Sciatic nerve (tissue), 2 donors: Measurements from ENCODE around the gene IFT57. TPM values are rescaled to one million over a fixed set of nuclear protein-coding genes. Genes with fewer than 3 reads are reported as not detected.
"Not testable (repeated sequence)": the region's sequence is repeated elsewhere in the genome, so short reads cannot be mapped to it uniquely, and the experiment has no call there.

Source experiments
- ATAC-seq: fragments of 200-7000 bp; cut with Tn5 transposase; one replicate; pipeline ENCODE4 v1.9.1; 2020; ENCODE audit warnings: mild to moderate bottlenecking, moderate library complexity
- DNase-seq: peaks from one replicate; pipeline ENCODE4 v3.0.0-alpha.2; 2020; ENCODE audit warnings: low spot score
- intact Hi-C: fragments of 100-400 bp; cut with DNase I; formaldehyde crosslinking; loops from one replicate; pipeline ENCODE4 v1.14.2; 2022
- total RNA-seq: library from RNA; stranded (reverse); fragmentation: NEBNext Ultra II Directional; extraction: Animal tissue kit (Norgen Biotek cat#: 25700); gene quantifications from one replicate; pipeline ENCODE4 v1.2.1, GENCODE V29; 2021
- donor health status: DM: no; HTN: no; CAD: no.
- donor health status: DM: no; HTN: no; CAD: no.

The IFT57 gene, protein sequence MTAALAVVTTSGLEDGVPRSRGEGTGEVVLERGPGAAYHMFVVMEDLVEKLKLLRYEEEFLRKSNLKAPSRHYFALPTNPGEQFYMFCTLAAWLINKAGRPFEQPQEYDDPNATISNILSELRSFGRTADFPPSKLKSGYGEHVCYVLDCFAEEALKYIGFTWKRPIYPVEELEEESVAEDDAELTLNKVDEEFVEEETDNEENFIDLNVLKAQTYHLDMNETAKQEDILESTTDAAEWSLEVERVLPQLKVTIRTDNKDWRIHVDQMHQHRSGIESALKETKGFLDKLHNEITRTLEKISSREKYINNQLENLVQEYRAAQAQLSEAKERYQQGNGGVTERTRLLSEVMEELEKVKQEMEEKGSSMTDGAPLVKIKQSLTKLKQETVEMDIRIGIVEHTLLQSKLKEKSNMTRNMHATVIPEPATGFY
- 43.4 TPM for total RNA-seq

DNA sequence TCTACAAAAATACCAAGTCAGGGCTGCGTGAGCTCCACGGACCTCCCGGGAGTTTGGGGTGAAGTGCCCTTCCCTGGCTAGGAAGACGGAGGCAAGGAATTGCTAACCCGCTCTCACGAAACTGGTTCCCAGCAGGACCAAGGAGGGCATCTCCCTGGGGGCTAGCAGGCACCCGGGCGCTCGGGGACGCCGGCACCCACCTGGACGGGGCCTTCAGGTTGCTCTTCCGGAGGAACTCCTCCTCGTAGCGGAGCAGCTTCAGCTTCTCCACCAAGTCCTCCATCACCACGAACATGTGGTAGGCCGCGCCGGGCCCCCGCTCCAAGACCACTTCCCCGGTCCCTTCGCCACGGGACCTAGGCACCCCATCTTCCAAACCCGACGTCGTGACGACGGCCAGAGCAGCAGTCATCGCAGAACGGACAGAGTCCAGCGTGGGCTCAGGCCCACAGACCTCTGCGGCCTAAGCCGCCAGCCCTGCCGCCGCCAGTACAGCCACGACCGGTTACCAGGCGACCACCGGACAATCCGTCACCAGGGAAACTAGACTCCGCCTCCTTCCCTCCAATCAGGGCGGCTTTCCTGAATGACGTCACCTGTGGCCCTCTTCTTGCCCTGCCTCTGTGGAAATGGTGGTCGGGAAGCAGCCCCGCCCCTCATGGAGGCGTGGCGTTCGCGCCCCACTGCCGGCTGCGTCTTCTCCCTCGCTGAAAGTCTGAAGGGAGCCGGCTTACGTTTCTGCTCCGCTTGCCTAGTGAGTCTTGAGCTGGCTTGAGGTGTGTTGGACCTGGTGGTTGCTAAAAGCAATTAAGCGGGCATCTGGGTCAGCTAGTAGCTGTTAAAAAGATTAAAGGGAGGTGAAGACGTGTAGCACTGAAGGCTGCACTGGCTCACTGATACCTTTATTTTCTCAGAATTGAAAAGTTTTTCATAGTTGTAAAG, at the start of gene IFT57:
IFT57 (minus strand) TSS at position 514 of the 942 bp plus-strand sequence; CDS start at position 412, 102 bp downstream.
- DNase-seq = peak; percentile 98
- peak; percentile 100 for ATAC-seq
- intact Hi-C loops = no loop called here

DNA sequence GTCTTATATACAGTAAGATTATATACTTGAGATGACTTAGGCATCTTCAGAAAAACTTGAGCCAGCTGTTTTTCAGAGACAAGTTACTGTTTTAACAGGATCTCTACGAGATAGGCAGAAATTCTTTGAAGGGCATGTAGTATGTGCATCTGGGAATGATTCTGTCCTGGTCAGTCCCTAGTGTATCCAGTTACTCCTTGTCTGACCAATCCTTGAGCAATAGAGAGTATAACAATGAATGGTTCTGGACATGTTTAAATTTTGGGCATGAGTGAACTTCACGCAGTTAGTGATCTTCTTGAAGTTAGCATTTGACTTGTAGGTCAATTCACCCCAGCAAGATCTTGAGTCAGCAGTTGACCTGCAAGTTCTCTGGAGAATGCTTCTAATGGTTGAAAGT, 49.4 kb upstream of the IFT57 start:
- DNase-seq (no peak), ATAC-seq (no peak)
- intact Hi-C loops = no loop called here

DNA sequence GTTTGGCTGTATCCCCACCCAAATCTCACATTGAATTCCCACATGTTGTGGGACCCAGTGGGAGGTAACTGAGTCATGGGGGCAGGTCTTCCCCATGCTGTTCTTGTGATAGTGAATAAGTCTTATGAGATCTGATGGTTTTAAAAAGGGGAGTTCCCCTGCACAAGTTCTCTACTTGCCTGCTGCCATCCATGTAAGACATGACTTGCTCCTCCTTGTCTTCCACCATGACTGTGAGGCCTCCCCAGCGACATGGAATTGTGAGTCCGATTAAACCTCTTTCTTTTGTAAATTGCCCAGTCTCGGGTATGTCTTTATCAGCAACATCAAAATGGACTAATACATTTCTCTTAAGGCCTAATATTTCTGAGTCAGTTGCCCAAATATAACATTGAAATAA, 46.0 kb upstream of the IFT57 start:
- intact Hi-C loops, ATAC-seq, DNase-seq: not testable (repeated sequence)

DNA sequence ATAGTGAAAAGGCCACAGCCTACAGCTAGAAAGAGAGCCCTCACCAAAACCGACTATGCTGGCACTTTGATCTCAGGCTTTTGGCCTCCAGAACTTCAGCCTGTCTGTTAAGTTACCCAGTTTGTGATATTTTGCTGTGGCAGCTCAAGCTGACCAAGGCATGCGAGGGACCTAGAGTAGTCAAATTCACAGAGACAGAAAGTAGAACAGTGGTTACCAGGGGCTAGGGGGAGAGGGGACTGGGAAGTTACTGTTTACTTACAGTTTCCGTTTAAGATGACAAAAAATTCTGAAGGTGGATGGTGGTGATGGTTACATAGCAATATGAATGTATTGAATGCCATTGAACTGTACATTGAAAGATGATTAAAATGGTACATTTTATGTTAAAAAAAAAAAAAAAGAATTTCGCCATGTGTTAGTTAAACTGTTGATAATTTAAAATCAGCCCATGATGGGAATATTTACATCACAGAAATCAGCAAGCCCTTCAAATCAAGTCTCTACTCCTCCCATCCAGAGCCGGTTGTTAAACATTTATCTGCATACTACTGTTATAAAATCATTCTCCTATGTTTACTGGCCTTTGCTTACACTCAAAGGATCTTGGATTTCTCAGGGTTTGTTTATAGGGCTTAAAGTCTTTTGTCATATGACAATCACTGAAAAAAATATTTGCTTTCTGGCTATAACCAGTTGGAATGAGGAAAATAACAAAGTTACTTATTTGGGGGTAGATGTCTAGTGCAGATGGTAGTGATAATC, 42.5 kb upstream of the IFT57 start:
- DNase-seq, ATAC-seq, intact Hi-C loops: not testable (repeated sequence)

DNA sequence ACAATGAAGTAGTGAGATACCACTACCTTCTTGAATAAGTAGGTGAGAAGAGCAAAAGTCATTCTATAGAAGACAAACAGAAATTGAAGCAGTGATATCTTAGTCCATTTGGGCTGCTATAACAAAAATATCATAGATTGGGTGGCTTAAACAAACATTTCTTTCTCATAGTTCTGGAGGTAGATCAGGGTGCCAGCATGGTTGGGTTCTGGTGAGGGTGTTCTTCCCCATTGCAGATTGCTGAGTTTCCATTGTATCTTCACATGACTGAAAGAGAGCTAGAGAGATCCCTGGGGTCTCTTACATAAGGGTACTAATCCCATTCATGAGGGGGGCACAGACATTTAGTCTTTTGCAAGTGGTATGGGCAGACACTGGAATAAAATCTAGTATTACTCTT, 32.9 kb upstream of the IFT57 start:
- DNase-seq (no peak), ATAC-seq (no peak)
- intact Hi-C loops = no loop called here

DNA sequence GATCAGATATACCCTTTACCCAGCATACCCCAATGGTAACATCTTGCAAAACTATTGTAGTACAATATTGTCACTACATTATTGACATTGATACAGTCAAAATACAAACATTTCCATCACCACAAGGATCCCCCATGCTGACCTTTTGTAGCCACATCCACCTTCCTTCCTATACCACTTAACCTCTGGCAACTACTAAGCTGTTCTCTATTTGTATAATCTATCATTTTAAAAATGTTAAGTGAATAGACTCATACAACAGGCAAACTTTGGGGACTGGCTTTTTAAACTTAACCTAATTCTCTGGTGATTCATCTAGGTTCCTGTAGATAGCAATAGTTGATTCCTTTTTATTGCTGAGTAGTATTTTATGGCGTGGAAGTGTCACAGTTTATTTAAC, 29.6 kb upstream of the IFT57 start:
- intact Hi-C loops = no loop called here
- no peak for ATAC-seq
- DNase-seq = no peak

DNA sequence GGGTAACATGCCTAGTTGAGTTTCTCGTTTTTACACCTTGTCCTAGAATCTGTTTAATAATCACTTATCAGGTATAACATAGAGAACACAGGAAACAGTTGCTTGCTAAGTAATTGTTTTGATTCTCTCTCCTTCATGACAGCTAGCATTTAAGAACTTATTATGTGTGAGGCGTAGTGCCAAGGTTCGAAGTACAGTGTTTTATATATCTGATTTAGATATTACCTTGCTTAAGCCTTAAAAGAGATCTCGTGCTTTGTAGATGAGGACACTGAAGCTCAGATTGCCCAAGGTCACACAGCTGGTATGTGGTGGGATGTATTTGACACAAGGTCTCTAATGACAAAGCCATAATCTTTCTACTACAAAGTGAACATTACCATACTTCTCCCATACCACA, 29.0 kb upstream of the IFT57 start:
- intact Hi-C loops = no loop called here
- ATAC-seq = no peak
- DNase-seq = no peak

DNA sequence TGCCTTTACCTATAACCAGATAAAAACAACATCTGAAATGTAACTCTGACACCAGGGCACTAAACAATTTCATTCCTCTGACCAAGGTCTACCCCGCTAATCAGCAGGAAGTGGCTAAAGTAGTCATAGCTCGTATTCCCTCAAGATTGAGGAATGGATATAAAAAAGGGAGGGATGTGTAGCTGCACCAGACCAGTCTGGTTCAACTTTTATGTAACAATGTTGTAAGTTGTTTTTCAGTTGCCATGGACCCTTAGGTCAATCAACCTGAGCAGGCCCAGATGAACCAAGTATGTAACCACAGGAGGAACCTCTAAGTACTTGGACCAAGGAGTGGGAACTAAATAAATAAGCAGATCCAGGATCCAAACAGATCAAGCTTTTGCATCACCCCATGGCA, 28.4 kb upstream of the IFT57 start:
- intact Hi-C loops = no loop called here
- no peak for DNase-seq
- ATAC-seq = no peak

DNA sequence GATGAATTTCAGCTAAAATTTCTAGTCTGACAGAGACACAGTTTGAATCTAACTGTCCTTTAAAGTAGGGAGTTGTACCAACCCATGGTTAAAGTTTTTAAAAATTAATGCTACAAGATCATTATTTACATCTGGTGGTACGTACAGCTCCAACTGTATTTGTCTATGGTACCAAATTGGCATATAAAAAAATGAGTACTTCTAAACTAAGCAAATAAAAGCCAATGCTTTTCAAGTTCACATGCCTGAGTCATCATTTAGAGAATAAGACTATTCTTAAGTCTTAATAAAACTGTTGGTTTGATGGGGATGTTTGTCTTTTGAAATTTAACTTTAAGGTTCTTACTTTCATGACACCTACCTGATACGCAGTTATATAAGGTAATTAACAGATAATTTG, 21.0 kb upstream of the IFT57 start:
- ATAC-seq (no peak), DNase-seq (no peak)
- intact Hi-C loops = no loop called here

DNA sequence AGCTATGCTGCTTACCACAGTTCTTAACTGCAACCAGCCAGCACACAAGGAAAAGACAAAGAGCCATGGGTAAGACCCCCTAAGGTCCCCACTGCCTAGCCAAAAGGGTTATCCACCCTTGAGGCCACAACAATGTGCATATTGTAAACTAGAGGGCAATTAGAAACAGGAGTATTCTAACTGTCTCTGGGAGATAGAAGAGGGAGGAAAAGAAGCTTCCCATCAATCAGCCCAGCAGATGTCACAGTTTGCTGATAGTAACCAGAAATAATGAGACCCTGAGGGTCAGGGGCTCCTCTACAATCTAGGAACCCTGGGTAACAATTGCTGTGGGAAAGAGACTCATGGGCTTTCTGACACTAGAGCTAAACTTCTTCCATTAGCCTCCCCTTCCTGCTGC, 20.6 kb upstream of the IFT57 start:
- DNase-seq (no peak), ATAC-seq (no peak)
- intact Hi-C loops = no loop called here

DNA sequence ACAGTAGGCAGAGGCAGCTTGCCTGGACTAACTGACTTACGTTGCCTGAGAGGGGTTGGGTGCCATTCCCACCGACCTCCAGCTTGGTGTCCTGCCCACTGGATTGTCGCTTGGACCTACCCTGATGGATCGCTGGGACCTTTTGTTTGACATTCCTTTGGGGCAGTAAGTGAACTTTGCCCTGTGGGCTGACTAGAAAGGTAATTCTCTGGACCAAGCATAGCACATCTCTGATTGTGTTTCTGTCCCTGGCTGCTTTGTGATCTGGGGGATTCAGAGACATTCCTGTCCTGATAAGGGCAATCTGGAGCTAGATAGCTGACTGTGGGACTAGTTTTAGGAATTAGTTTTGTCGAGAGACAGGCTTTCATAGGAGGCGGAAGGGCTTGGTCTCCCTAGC, 19.5 kb upstream of the IFT57 start:
- intact Hi-C loops = no loop called here
- ATAC-seq = no peak
- DNase-seq = no peak

DNA sequence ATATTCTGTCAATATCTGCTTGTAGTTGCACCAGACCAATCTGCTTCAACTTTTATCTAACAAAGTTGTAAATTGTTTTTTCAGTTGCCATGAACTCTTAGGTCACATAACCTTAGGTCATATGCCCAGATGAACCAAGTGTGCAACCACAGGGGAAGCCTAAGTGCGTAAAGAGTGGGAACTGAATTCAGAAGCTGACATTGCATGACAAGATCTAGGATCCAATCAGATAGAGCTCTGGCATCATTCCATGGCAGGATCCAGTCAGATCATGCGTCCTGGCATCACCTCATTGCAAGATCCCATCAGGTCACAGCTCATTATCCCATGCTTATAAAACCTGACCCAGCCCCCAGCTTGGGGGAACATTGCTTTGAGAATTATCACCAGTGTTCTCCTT, 18.9 kb upstream of the IFT57 start:
- ATAC-seq = no peak
- DNase-seq = no peak
- intact Hi-C loops = no loop called here

DNA sequence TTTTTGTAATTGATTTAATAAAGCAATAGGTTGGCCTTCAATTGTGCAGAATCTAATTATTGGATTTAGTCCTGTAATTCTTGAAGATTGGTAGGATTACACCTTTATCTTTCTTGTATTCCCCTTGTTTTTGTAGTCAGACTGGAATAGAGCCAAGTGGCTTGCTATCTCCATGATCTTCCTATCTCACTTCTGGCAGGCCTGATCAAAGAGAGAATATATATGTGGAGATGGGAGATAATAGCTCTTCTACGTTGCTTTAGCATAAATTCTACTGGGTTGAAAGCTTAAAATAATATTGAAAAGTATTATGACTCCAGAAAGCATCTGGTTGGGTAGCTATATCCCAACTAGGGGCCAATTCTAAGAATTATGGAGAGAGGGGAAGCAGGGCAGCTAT, 16.9 kb upstream of the IFT57 start:
- intact Hi-C loops = no loop called here
- DNase-seq (no peak), ATAC-seq (no peak)

DNA sequence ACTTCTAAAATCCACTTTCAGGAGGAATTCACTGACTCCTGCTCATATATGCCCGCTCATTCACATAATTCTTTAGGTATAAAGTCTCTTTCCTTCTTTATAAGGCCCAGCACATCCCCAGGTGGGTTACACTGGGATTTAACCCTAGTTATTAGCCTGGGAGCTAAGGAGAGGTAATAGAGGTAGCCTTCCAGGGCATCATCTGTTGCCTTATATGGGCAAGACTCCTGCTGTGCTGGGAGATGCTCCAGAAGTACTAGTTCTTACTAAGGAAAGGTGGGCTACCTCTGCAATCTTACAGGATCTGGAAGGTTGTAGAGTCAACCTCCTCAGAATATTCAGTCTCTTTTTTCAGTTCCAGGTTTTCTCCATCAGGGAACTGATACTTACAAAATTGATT, 13.1 kb upstream of the IFT57 start:
- DNase-seq (no peak), ATAC-seq (no peak)
- intact Hi-C loops = no loop called here

DNA sequence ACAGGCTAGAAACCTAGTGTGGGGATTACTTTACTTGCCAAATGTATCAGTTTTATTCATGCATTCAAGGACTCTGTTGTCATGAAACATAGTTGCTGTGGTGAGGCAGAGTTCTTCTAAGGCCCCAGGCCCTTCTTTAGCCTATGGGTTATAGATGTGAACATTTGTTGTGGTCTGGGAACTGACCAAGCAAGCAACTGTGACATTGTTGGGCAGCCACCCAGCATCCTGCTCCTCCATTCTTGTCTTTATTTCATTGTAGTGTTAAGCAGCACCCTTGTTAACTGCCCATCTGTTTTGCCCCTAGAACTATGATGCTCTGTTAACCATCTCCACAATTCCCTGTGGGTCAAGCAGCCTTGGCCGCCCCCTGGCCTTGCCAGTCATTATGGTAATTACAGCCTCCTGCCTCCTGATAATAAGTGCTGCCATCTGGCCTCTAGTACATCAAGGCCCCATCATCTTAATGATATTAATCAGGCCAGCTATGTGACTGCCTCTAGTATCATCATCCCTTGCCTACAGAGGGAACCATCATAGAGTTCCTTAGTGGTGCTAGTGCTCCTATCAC, 12.2 kb upstream of the IFT57 start:
- DNase-seq = no peak
- intact Hi-C loops = no loop called here
- ATAC-seq = no peak

DNA sequence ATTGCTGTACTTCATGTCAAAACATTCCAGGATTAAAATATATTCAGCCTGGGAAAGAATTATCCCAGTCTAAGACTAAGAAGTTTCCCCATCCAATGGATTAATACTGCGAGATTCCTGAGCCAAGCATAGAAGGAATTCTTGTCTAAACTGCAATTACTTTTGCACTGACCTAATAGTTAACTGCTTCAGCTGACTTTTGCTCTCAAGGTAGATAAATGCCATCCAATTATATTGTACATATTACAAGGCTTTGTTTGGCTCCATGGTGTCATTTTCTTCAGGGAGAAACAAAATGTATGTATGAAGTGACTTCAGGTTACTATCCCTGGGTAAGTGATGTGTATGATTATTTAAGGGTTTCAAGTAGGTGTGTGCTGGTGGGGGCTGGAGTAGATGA, 6.1 kb upstream of the IFT57 start:
- no peak for ATAC-seq
- no peak for DNase-seq
- intact Hi-C loops = no loop called here

DNA sequence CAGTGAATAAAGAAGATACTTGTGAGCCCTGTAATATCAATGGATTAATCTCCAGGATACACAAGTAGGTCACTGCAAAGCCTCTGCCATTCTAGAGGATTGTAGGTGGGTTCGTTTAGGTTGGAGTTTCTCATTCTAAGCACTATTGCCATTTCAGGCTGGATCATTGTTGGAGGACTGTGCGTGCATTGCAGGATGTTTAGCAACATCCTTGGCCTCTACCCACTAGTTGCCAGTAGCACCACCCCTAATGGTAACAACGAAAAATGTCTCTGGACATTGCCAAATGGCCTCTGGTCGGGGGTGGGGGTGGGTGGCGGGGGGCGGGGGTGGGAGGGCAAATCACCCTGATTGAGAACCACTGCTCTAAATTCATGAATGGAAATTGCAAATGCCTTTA, 4.9 kb upstream of the IFT57 start:
- ATAC-seq (no peak), DNase-seq (no peak)
- intact Hi-C loops = no loop called here

DNA sequence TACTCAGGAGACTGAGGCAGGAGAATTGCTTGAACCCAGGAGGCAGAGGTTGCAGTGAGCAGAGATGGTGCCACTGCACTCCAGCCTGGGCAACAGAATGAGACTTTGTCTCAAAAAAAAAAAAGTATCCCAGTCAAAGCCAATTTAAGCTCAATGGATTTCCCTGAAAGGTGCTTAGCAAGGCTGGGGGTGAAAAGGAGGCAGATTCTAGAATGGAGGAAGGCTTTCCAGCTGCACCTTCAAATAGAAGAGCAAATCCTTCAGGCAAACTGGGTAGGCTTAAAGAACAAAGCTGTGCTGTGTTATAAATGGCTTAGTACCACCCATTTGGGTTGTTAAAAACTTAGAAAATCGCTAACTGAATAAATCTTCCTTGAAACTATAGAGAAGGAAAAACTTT, 3.0 kb upstream of the IFT57 start:
- ATAC-seq = no peak
- intact Hi-C loops = no loop called here
- DNase-seq = no peak

DNA sequence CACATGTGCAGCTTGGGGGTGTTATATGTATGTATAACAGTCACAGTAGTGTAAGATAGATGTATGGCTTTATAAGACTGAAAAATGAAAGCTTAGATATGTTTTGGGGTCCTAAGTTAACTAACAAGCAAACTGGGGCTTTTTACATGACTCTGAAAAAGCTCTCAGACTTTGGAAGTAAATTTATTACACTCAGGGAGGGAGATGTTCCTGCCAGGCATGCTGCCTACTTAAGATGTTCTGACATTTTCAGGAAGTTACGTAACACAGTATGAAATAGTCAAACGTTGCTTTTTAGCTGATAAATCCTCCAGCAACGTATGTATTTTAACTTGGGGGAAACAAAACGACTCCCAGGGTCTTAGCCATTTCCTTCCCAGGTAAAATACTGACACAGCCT, 1.7 kb upstream of the IFT57 start:
- no peak for ATAC-seq
- intact Hi-C loops = no loop called here
- no peak for DNase-seq
